ENCODE results near the gene POU6F2. TPM values are rescaled to one million over a fixed set of nuclear protein-coding genes. Genes with fewer than 3 reads are reported as not detected.

Gene POU6F2
- total and polyA plus RNA-seq, 2 of the 4 experiments (the other 2 are of a cell fraction): not detected

DNA sequence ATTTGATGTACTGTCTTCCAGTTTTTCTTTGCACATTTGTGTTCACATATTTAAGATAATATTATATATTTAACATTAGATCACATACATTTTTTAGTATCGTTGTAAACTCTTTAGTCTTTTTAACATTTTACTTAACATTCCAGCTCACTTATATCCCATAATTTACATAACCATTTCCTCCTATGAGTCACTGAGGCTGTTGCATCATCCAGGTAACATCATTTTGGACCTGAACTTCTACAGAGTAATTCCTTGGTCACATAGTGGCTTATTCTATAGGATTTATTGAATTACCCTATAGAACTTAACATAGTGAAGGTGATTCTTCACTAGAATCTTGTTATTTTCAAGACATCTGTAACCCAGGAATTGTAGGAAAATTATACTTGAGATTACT is 194.4 kb downstream of the POU6F2 start:
- BruUV-seq (replicated peaks): no TSS peak
- H4K8ac ChIP-seq (ENCODE audit: low read depth in 2 of 2, low read length in 2 of 2): no peak overlapping the region
- H3K9me1 ChIP-seq (ENCODE audit: insufficient read depth, low read length): no peaks in the 10 kb centered on the region
- no peaks in the 10 kb centered on the region for H3K79me1 ChIP-seq (ENCODE audit: low read depth in 1 of 2, low read length in 2 of 2)
- no peak overlapping the region for H2BK15ac ChIP-seq (ENCODE audit: low read depth, low read length)
- H3K4me1 ChIP-seq (ENCODE audit: control insufficient read depth, insufficient read depth, low read length): no peaks in the 10 kb centered on the region
- no peak overlapping the region for H3K4ac ChIP-seq (ENCODE audit: low read depth, low read length)
- H4K20me1 ChIP-seq (ENCODE audit: insufficient read depth, low read length): no peaks in the 10 kb centered on the region
- no CpG with 5 or more reads among the region's 1 CpG for WGBS, 2 experiments (ENCODE audit: extremely low coverage in 2 of 2, insufficient read length in 1 of 2)
- no peak overlapping the region for H3K56ac ChIP-seq (ENCODE audit: extremely low read depth, insufficient read depth, low read length)
- no peak overlapping the region for H3K4me2 ChIP-seq (ENCODE audit: low read depth, low read length)
- H4K5ac ChIP-seq (ENCODE audit: low read depth, low read length): no peak overlapping the region
- ChIA-PET POLR2A (ENCODE audit: unreplicated experiment) (no interaction called here), CTCF (no interaction called here)
- ATAC-seq (ENCODE audit: low read depth) (no peak), DNase-seq (no peak)
- no peaks in the 10 kb centered on the region for H3K27me3 ChIP-seq (ENCODE audit: control insufficient read depth, insufficient read depth, low read length)
- no peak overlapping the region for H3K14ac ChIP-seq (replicated peaks; ENCODE audit: low read depth, low read length)
- no peak overlapping the region for H3K23ac ChIP-seq (ENCODE audit: low read depth, low read length)
- H2BK5ac ChIP-seq (ENCODE audit: low read depth, low read length, poor library complexity, severe bottlenecking): no peak overlapping the region
- H2BK120ac ChIP-seq (ENCODE audit: low read depth, low read length): no peak overlapping the region
- in situ Hi-C loops (cut with MboI; ENCODE audit: low sequenced_read_pairs) (no loop called here), intact Hi-C loops (cut with micrococcal nuclease) (no loop called here), dilution Hi-C loops (cut with HindIII; ENCODE audit: low sequenced_read_pairs, unreplicated experiment) (no loop called here)
- no peak overlapping the region for H3K18ac ChIP-seq (ENCODE audit: low read depth, low read length)
- H2BK20ac ChIP-seq (ENCODE audit: low read depth, low read length): no peak overlapping the region
- H2AK5ac ChIP-seq (ENCODE audit: low read depth, low read length): no peak overlapping the region
- H3K36me3 ChIP-seq (ENCODE audit: control insufficient read depth, insufficient read depth, low read length): no peaks in the 10 kb centered on the region
- no peak overlapping the region for H3K9ac ChIP-seq (ENCODE audit: low read depth, low read length)
- no peaks in the 10 kb centered on the region for H3K9me3 ChIP-seq (ENCODE audit: control insufficient read depth, insufficient read depth, low read length)
- H2AK9ac ChIP-seq (replicated peaks; ENCODE audit: low read depth, low read length, poor library complexity): no peak overlapping the region
- no peak overlapping the region for H3K27ac ChIP-seq (ENCODE audit: insufficient read depth, low read length)
- H3K4me3 ChIP-seq (ENCODE audit: insufficient read depth, low read depth, low read length): no peak overlapping the region
- no peak for TF ChIP-seq POLR2A (IDR thresholded peaks at IDR 0.05; ENCODE audit: low read depth, low read length)
- TF ChIP-seq MAFK (IDR thresholded peaks at IDR 0.05; ENCODE audit: low read depth, low read length): no peak
- TF ChIP-seq CHD1 (IDR thresholded peaks at IDR 0.05; ENCODE audit: low read depth, low read length): no peak
- TF ChIP-seq MXI1 (IDR thresholded peaks at IDR 0.05; ENCODE audit: borderline replicate concordance, low read depth, low read length): no peak
- no peak for TF ChIP-seq RCOR1 (IDR thresholded peaks at IDR 0.05; ENCODE audit: insufficient replicate concordance, low read length)
- TF ChIP-seq ELK1 (IDR thresholded peaks at IDR 0.05; ENCODE audit: borderline replicate concordance, low read depth, low read length): no peak
- no peak for TF ChIP-seq RAD21 (IDR thresholded peaks at IDR 0.05; ENCODE audit: low read length)
- TF ChIP-seq NFE2L2 (IDR thresholded peaks at IDR 0.05; ENCODE audit: low read depth, low read length): no peak
- TF ChIP-seq MAZ (IDR thresholded peaks at IDR 0.05; ENCODE audit: borderline replicate concordance, low read depth, low read length): no peak
- TF ChIP-seq RFX5 (IDR thresholded peaks at IDR 0.05; ENCODE audit: low read depth, low read length): no peak
- TF ChIP-seq USF2 (IDR thresholded peaks at IDR 0.05; ENCODE audit: low read depth, low read length): no peak
- no peak for TF ChIP-seq BHLHE40 (IDR thresholded peaks at IDR 0.05; ENCODE audit: low read depth, low read length)
- no peak for TF ChIP-seq CEBPB (IDR thresholded peaks at IDR 0.05; ENCODE audit: low read depth, low read length)
- no peak for TF ChIP-seq FOS (IDR thresholded peaks at IDR 0.05; ENCODE audit: low read depth, low read length)
- no peak for TF ChIP-seq SMC3 (IDR thresholded peaks at IDR 0.05; ENCODE audit: low read depth, low read length)
- H4K91ac ChIP-seq (ENCODE audit: insufficient read depth, low read depth, low read length): no peak overlapping the region
- no peak overlapping the region for H2AFZ ChIP-seq (replicated peaks; ENCODE audit: low read length, poor library complexity)

Measured in IMR-90 (cell line).